Bladder microvascular endothelial cell (primary cell): Measurements from ENCODE around the gene VAPA. TPM values are rescaled to one million over a fixed set of nuclear protein-coding genes. Genes with fewer than 3 reads are reported as not detected.

Source experiments
- total RNA-seq: library from RNA; depleted of rRNA; stranded (reverse); fragments of >200 nt; gene quantifications from 2 replicates; pipeline ENCODE4 v1.2.3, GENCODE V29; 2014

Gene VAPA, protein sequence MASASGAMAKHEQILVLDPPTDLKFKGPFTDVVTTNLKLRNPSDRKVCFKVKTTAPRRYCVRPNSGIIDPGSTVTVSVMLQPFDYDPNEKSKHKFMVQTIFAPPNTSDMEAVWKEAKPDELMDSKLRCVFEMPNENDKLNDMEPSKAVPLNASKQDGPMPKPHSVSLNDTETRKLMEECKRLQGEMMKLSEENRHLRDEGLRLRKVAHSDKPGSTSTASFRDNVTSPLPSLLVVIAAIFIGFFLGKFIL
- total RNA-seq: 109 and 226 TPM in 2 replicates

DNA sequence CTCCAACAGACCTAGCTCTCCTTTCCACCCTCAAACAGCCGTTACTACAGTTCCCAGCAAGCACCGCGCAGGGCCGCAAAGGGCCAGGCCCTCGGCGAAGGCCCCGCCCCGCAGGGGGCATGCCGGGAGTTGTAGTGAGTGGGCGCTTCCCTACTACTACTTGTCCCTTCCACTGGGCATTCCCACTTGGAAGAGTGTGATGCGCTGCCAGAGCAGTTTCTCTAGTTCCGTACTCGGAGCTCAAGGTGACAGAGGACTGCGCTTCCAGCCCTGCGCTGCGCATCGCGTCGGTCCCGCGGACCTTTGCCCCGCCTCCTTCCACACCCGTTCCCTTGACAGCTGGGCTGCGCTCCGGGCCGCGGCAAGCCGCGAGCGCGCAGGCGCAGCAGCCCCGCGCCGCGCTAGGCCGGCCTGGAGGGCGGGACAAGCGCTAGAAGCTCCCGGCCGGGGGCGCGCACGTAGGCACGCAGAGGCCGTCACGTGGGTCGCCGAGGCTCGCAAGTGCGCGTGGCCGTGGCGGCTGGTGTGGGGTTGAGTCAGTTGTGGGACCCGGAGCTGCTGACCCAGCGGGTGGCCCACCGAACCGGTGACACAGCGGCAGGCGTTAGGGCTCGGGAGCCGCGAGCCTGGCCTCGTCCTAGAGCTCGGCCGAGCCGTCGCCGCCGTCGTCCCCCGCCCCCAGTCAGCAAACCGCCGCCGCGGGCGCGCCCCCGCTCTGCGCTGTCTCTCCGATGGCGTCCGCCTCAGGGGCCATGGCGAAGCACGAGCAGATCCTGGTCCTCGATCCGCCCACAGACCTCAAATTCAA lies at the start of gene VAPA:
VAPA (plus strand) TSS at position 491 of the 808 bp plus-strand sequence; CDS start at position 732, 241 bp downstream.

DNA sequence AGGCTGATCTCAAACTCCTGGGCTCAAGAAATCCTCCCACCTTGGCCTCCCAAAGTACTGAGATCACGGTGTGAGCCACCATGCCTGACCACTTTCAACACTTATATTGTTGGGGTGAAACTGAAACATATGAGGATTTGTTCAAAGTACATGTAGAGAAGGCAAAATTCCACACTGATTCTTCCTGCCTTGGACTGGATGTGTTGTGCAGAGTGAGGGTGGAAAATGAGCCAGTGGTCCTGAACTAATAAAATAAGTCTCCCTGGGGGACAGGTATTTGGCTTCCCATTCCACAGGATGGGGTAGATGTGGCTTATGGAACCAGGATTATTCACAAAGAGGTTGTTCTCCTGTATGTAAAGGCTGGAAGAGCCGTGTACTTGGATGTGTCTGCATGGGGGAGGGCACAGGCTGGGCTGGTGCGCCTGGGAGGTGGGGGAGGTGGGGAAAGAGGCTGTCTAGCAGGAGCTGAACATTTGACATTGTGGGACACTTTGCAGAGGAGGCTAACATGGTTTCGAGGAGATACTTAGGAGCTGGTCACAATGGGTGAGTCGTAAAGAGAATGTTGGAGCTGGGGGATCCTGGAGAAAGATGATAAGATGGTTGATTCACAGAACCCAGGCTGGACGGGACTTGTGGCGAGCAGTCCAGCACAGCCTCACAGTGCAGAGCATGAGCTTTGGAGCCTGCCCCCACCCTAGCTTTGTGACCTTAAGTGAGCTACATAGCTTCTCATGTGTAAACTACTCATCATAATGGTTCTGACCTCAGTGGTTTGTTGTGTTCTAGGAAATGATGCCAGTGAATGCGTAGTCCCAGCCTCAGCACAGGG lies 28.4 kb upstream of the VAPA start, which contains the start of gene TXNDC2:
TXNDC2 (plus strand) TSS at position 804 of the 835 bp plus-strand sequence. CDS start 708 bp downstream, outside the sequence.

Other genes starting within 250 kb of the VAPA start
- gene RAB31, start 205.7 kb upstream of the VAPA start, total RNA-seq: 13.6 and 25.2 TPM in 2 replicates
- not detected in 2 replicates for gene TXNDC2, start 28.0 kb upstream of the VAPA start, total RNA-seq